NCI-H774 (cell line): ENCODE data around the gene DEXI.

ENCODE experiments used
- DNase-seq: peaks from one replicate; lab custom pipeline; 2025; lab: John Stamatoyannopoulos, UW

Gene DEXI

DNA sequence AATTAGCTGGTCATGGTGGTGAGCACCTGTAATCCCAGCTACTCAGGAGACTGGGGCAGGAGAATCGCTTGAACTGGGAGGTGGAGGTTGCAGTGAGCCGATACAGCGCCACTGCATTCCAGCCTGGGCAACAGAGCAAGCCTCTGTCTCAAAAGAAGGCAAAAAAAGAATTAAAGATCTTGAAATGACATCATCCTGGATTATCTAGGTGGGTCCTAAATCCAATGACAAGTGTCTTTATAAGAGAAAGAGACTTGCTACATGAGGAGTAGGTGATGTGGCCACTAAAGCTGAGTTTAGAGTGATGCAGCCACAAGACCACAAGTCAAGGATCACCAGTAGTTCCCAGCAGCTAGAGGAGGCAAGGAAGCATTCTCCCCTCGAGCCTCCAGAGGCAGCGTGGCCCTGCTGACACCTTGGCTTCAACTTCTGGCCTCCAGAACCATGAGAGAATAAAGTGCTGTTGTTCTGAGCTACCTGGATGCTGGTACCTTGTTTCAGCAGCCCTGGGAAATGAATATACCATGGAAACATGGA lies 49.4 kb downstream of the DEXI start:
- DNase-seq = no peak

DNA sequence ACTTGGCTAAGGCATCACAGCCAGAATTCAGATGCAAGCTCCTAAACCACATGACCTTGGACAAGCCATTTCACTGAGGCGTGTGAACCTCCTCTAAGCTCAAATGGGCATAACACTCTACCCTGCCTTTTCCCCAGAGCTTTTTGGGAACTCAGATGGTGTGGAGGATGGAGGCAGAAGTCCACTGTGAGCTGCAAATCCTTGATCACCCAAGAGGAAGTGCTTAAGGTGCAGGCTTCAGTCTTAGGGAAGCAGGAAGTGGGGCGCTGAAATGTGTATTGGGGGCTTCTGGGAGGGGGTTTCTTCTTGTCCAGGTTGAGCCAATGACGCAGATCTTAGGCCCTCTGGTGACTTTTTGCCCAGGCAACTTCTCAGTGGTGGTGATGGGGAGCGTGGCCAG lies 52.4 kb downstream of the DEXI start:
- DNase-seq = no peak

- no peak for DNase-seq
Observed at GRCh38 chr16:10888320-10888937, 53.8 kb downstream of the DEXI start.

- no peak for DNase-seq
Observed at GRCh38 chr16:10885246-10885645, 57.0 kb downstream of the DEXI start.

GRCh38 chr16:10883004-10883403 lies 59.3 kb downstream of the DEXI start:
- DNase-seq = no peak

- DNase-seq = no peak
Observed at GRCh38 chr16:10881479-10882030, 60.7 kb downstream of the DEXI start.

GRCh38 chr16:10880594-10881452 lies 61.4 kb downstream of the DEXI start:
- DNase-seq = no peak

GRCh38 chr16:10879681-10880589 lies 62.3 kb downstream of the DEXI start:
- DNase-seq = no peak
